Measurements from ENCODE around the gene EPB41L3. TPM values are rescaled to one million over a fixed set of nuclear protein-coding genes. Genes with fewer than 3 reads are reported as not detected.

EPB41L3 gene
- polyA plus RNA-seq, 2 of the 4 experiments (the other 2 are of a cell fraction) = 0.46 to 1.00 TPM

DNA sequence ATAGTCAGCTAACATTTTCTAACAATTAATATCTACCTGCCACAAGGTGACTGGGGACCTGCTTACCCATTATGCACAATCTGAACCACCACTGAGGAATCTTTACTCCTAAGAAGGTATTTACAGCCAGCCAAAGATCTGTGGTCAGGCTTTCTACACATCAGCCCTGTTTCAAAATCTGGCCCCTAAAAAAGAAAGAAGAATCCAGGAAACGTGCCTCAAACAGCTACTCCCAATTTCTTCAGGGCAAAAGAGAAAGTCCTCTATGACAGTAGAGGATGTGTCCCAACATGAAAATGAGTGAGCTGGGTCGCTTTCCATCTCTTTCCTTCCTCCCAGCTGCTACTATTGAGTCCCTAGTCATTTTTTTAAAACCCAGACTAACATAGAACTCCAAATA is 79.5 kb downstream of the EPB41L3 start:
- ChIA-PET CTCF (no interaction called here), POLR2A (no interaction called here)
- H3K4me3 ChIP-seq = no peak overlapping the region
- 15% methylated on average over 2 of the region's 2 CpGs for WGBS (ENCODE audit: missing lambda C conversion rate)
- no peaks in the 10 kb centered on the region for H3K4me1 ChIP-seq
- no peak for DNase-seq (ENCODE audit: low read depth in 1 of 2, low spot score in 1 of 2)
- H3K4me2 ChIP-seq = no peak overlapping the region
- no peak for FAIRE-seq
- TF ChIP-seq CHD2 (IDR thresholded peaks at IDR 0.05; ENCODE audit: low read length, partially characterized antibody) = no peak
- no peak for TF ChIP-seq SREBF2 (IDR thresholded peaks at IDR 0.05)
- TF ChIP-seq, protein P1, sequence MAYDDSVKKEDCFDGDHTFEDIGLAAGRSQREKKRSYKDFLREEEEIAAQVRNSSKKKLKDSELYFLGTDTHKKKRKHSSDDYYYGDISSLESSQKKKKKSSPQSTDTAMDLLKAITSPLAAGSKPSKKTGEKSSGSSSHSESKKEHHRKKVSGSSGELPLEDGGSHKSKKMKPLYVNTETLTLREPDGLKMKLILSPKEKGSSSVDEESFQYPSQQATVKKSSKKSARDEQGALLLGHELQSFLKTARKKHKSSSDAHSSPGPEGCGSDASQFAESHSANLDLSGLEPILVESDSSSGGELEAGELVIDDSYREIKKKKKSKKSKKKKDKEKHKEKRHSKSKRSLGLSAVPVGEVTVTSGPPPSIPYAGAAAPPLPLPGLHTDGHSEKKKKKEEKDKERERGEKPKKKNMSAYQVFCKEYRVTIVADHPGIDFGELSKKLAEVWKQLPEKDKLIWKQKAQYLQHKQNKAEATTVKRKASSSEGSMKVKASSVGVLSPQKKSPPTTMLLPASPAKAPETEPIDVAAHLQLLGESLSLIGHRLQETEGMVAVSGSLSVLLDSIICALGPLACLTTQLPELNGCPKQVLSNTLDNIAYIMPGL (CRISPR knock-in tag; IDR thresholded peaks at IDR 0.05; ENCODE audit: borderline replicate concordance) = no peak
- TF ChIP-seq ESRRA (IDR thresholded peaks at IDR 0.05; ENCODE audit: borderline replicate concordance, low read length) = no peak
- TF ChIP-seq MYC (IDR thresholded peaks at IDR 0.05; ENCODE audit: borderline replicate concordance, low read length) = no peak
- TF ChIP-seq, protein P2, sequence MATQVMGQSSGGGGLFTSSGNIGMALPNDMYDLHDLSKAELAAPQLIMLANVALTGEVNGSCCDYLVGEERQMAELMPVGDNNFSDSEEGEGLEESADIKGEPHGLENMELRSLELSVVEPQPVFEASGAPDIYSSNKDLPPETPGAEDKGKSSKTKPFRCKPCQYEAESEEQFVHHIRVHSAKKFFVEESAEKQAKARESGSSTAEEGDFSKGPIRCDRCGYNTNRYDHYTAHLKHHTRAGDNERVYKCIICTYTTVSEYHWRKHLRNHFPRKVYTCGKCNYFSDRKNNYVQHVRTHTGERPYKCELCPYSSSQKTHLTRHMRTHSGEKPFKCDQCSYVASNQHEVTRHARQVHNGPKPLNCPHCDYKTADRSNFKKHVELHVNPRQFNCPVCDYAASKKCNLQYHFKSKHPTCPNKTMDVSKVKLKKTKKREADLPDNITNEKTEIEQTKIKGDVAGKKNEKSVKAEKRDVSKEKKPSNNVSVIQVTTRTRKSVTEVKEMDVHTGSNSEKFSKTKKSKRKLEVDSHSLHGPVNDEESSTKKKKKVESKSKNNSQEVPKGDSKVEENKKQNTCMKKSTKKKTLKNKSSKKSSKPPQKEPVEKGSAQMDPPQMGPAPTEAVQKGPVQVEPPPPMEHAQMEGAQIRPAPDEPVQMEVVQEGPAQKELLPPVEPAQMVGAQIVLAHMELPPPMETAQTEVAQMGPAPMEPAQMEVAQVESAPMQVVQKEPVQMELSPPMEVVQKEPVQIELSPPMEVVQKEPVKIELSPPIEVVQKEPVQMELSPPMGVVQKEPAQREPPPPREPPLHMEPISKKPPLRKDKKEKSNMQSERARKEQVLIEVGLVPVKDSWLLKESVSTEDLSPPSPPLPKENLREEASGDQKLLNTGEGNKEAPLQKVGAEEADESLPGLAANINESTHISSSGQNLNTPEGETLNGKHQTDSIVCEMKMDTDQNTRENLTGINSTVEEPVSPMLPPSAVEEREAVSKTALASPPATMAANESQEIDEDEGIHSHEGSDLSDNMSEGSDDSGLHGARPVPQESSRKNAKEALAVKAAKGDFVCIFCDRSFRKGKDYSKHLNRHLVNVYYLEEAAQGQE (IDR thresholded peaks at IDR 0.05) = no peak
- TF ChIP-seq, protein P3, sequence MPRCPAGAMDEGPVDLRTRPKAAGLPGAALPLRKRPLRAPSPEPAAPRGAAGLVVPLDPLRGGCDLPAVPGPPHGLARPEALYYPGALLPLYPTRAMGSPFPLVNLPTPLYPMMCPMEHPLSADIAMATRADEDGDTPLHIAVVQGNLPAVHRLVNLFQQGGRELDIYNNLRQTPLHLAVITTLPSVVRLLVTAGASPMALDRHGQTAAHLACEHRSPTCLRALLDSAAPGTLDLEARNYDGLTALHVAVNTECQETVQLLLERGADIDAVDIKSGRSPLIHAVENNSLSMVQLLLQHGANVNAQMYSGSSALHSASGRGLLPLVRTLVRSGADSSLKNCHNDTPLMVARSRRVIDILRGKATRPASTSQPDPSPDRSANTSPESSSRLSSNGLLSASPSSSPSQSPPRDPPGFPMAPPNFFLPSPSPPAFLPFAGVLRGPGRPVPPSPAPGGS (IDR thresholded peaks at IDR 0.05) = no peak
- TF ChIP-seq KDM1A (IDR thresholded peaks at IDR 0.05; ENCODE audit: low read depth) = no peak
- no peak for TF ChIP-seq RARB (CRISPR knock-in tag; IDR thresholded peaks at IDR 0.05)
- TF ChIP-seq HOXA7 (CRISPR knock-in tag; IDR thresholded peaks at IDR 0.05) = no peak
- no peak for TF ChIP-seq HOXB13 (CRISPR knock-in tag; IDR thresholded peaks at IDR 0.05; ENCODE audit: low read depth)
- no peak for TF ChIP-seq ZSCAN20 (CRISPR knock-in tag; IDR thresholded peaks at IDR 0.05)
- TF ChIP-seq FOXS1 (CRISPR knock-in tag; IDR thresholded peaks at IDR 0.05) = no peak
- H3K9me3 ChIP-seq = no peaks in the 10 kb centered on the region
- no peak for ATAC-seq
- no peak overlapping the region for H3K27ac ChIP-seq

DNA sequence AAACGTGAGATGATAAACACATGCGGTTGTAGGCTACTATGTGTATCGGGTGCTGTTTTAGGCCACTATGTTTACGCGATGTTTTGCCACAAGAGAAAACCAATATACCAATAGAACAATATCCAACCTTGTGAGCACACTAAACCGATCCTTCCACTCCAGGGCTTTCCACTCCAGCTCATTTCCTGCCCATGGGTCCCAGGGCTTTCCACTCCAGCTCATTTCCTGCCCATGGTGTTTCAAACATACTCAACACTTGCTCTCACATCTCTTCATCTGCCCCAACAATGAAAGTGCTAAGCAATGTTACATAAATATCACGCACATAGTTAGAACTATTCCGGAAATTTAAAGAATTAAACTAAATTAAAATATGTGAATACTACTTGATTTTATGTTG is 80.0 kb downstream of the EPB41L3 start:
- H3K9me3 ChIP-seq = no peaks in the 10 kb centered on the region
- ATAC-seq (no peak), DNase-seq (ENCODE audit: low read depth in 1 of 2, low spot score in 1 of 2) (no peak), FAIRE-seq (no peak)
- H3K4me3 ChIP-seq = no peak overlapping the region
- H3K4me2 ChIP-seq = no peak overlapping the region
- H3K27ac ChIP-seq = no peak overlapping the region
- TF ChIP-seq FOSL2 (IDR thresholded peaks at IDR 0.05) (no peak), FOSL2 (CRISPR knock-in tag; IDR thresholded peaks at IDR 0.05) (no peak), CHD2 (IDR thresholded peaks at IDR 0.05; ENCODE audit: low read length, partially characterized antibody) (no peak), BHLHE40 (IDR thresholded peaks at IDR 0.05; ENCODE audit: low read depth, low read length) (no peak)
- ChIA-PET CTCF (no interaction called here), POLR2A (no interaction called here)
- no peaks in the 10 kb centered on the region for H3K4me1 ChIP-seq
- 50% methylated on average over 8 of the region's 8 CpGs for WGBS (ENCODE audit: missing lambda C conversion rate)

DNA sequence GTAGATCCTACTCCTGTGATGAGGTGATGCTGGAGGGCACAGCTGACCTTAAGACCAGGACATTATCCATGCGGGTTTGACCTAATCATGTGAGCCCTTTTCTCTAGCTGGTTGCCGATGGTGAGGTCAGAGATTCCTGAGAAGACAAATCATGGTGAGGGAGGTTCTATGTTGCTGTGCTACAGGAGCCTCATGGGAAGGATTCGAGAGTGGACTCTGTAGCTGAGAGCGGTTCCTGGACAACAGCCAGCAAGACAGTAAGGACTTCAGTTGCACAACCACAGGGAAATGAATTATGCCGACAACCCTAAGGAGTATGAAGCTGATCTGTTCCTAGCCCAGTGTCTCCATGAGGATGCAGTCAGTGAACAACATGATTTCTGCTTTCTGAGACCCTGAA is 80.4 kb downstream of the EPB41L3 start:
- no peak for FAIRE-seq
- CTCF ChIA-PET = interaction anchor here (1.5 kb wide), 1 partner anchor 23 kb away, joined by 4 read pairs; no protein-coding TSS in a partner anchor
- Histone ChIP-seq H3K9me3 (no peaks in the 10 kb centered on the region), H3K4me3 (no peak overlapping the region), H3K4me2 (no peak overlapping the region), H3K4me1 (no peaks in the 10 kb centered on the region), H3K27ac (no peak overlapping the region)
- 13% methylated on average over 4 of the region's 5 CpGs for WGBS (ENCODE audit: missing lambda C conversion rate)
- POLR2A ChIA-PET = no interaction called here
- no peak for ATAC-seq
- DNase-seq (ENCODE audit: low read depth in 1 of 2, low spot score in 1 of 2) = no peak
- TF ChIP-seq, protein P4, sequence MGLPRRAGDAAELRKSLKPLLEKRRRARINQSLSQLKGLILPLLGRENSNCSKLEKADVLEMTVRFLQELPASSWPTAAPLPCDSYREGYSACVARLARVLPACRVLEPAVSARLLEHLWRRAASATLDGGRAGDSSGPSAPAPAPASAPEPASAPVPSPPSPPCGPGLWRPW (IDR thresholded peaks at IDR 0.05) = no peak
- TF ChIP-seq, protein P5, sequence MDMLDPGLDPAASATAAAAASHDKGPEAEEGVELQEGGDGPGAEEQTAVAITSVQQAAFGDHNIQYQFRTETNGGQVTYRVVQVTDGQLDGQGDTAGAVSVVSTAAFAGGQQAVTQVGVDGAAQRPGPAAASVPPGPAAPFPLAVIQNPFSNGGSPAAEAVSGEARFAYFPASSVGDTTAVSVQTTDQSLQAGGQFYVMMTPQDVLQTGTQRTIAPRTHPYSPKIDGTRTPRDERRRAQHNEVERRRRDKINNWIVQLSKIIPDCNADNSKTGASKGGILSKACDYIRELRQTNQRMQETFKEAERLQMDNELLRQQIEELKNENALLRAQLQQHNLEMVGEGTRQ (IDR thresholded peaks at IDR 0.05) = no peak
- TF ChIP-seq EHMT2 (IDR thresholded peaks at IDR 0.05; ENCODE audit: low read depth) = no peak
- TF ChIP-seq, protein P2 (IDR thresholded peaks at IDR 0.05) = no peak
- TF ChIP-seq TP53 (CRISPR knock-in tag; IDR thresholded peaks at IDR 0.05) = no peak
- TF ChIP-seq HOXB5 (CRISPR knock-in tag; IDR thresholded peaks at IDR 0.05) = no peak
- TF ChIP-seq HEYL (CRISPR knock-in tag; IDR thresholded peaks at IDR 0.05) = no peak
- no peak for TF ChIP-seq ZC3H11A (IDR thresholded peaks at IDR 0.05)
- no peak for TF ChIP-seq ZSCAN20 (CRISPR knock-in tag; IDR thresholded peaks at IDR 0.05)

Measured in A549 (cell line).